ENCODE measurements around the gene ZNF580.

The ZNF580 gene

GRCh38 chr19:55679343-55680257 is 38.8 kb downstream of the ZNF580 start:
- DNase-seq: no peak

GRCh38 chr19:55680339-55681130 is 39.7 kb downstream of the ZNF580 start:
- DNase-seq: no peak

- no peak for DNase-seq
These were observed 40.6 kb downstream of the ZNF580 start for GRCh38 chr19:55681131-55682092.

- DNase-seq: no peak
These were observed 42.9 kb downstream of the ZNF580 start for GRCh38 chr19:55683449-55684261.

- no peak for DNase-seq
These were observed 44.3 kb downstream of the ZNF580 start for GRCh38 chr19:55684946-55685681.

- no peak for DNase-seq
These were observed 45.0 kb downstream of the ZNF580 start for GRCh38 chr19:55685776-55686175.

GRCh38 chr19:55686311-55687050 is 45.7 kb downstream of the ZNF580 start:
- no peak for DNase-seq

GRCh38 chr19:55687281-55688201 is 46.7 kb downstream of the ZNF580 start:
- DNase-seq: no peak

- no peak for DNase-seq
These were observed 47.8 kb downstream of the ZNF580 start for GRCh38 chr19:55688422-55689218.

GRCh38 chr19:55689411-55690108 is 48.8 kb downstream of the ZNF580 start:
- DNase-seq: no peak

- DNase-seq: no peak
These were observed 49.4 kb downstream of the ZNF580 start for GRCh38 chr19:55690109-55690768.

- no peak for DNase-seq
These were observed 50.2 kb downstream of the ZNF580 start for GRCh38 chr19:55690769-55691545.

GRCh38 chr19:55691561-55692481 is 51.0 kb downstream of the ZNF580 start:
- DNase-seq: no peak

- no peak for DNase-seq
These were observed 51.9 kb downstream of the ZNF580 start for GRCh38 chr19:55692681-55693081.

Measured in fibroblast of skin of abdomen (primary cell).